GM12878 (cell line): Measurements from ENCODE around the gene SCYGR2. TPM values are rescaled to one million over a fixed set of nuclear protein-coding genes. Genes with fewer than 3 reads are reported as not detected.

Source experiments
- ATAC-seq: fragments of 200-7000 bp; cut with Tn5 transposase; 3 replicates; pipeline ENCODE4 v1.9.1; 2020; ENCODE audit warnings: mild to moderate bottlenecking, moderate library complexity
- BruUV-seq: library from RNA; stranded (reverse); fragments of 400-500 nt; replicated peaks from 2 replicates; lab custom pipeline; 2021; lab: Mats Ljungman, UMichigan
- CTCF ChIA-PET: fragments of 300-600 bp; sonication (Branson Sonifier 250); formaldehyde crosslinking; extraction: SDS; loops from one replicate; lab custom pipeline; 2021; ENCODE audit warnings: inconsistent platforms; lab: Yijun Ruan, JAX
- POLR2A ChIA-PET: fragments of 350-600 bp; formaldehyde crosslinking; extraction: SDS; loops from one replicate; lab custom pipeline; 2021; ENCODE audit warnings: inconsistent platforms; lab: Charles Lee
- RAD21 ChIA-PET: fragments of 300-600 bp; sonication (Branson Sonifier 250); formaldehyde crosslinking; loops from one replicate; lab custom pipeline; 2023; ENCODE audit warnings: antibody characterized with exemption; ENCODE audit not compliant: unreplicated experiment; lab: Charles Lee
- SMC1A ChIA-PET: fragments of 300-600 bp; sonication (Branson Sonifier 250); formaldehyde crosslinking; loops from one replicate; lab custom pipeline; 2023; ENCODE audit not compliant: unreplicated experiment, uncharacterized antibody; lab: Charles Lee
- DNase-seq: peaks from one replicate; pipeline ENCODE4 v3.0.0-alpha.2; 2011; ENCODE audit warnings: low read depth, low spot score
- FAIRE-seq: peaks from 3 replicates; lab custom pipeline; 2011; peaks lifted over from hg19 to GRCh38; lab: Jason Lieb, UNC
- H2AFZ ChIP-seq: 2 replicates; pipeline ENCODE4 v1.6.0; 2011; ENCODE audit warnings: low read depth, low read length, control low read depth; ENCODE audit not compliant: control insufficient read depth
- H3K27ac ChIP-seq: 2 replicates; pipeline ENCODE4 v1.5.1; 2011; ENCODE audit warnings: control low read depth; ENCODE audit not compliant: control insufficient read depth, insufficient read depth
- H3K27me3 ChIP-seq, 2 experiments: replicated peaks in 1 of 2; 2 replicates each; pipeline versions ENCODE4 v1.6.0 to v1.6.1; 2011; ENCODE audit warnings: low read length in 1 of 2; ENCODE audit not compliant: control insufficient read depth in 2 of 2, insufficient read depth in 2 of 2
- H3K36me3 ChIP-seq, 2 experiments: 2 replicates each; pipeline ENCODE4 v1.5.1; 2011; ENCODE audit warnings: low read length in 1 of 2; ENCODE audit not compliant: control insufficient read depth in 2 of 2, insufficient read depth in 2 of 2
- H3K4me1 ChIP-seq: 2 replicates; pipeline ENCODE4 v1.6.1; 2011; ENCODE audit warnings: mild to moderate bottlenecking, low read length, moderate library complexity, mixed read lengths; ENCODE audit not compliant: control insufficient read depth, insufficient read depth
- H3K4me2 ChIP-seq: 2 replicates; pipeline ENCODE4 v1.6.0; 2011; ENCODE audit warnings: control low read depth; ENCODE audit not compliant: control insufficient read depth, insufficient read depth
- H3K4me3 ChIP-seq: fragments of 200-600 bp; sonication (generic); 2 replicates; pipeline ENCODE4 v1.5.1; 2016
- H3K79me2 ChIP-seq: 2 replicates; pipeline ENCODE4 v1.6.0; 2011; ENCODE audit warnings: low read length; ENCODE audit not compliant: control insufficient read depth, insufficient read depth
- H3K9ac ChIP-seq: 2 replicates; pipeline ENCODE4 v1.8.0; 2011; ENCODE audit warnings: low read length, control low read depth, mixed read lengths; ENCODE audit not compliant: control insufficient read depth, insufficient read depth
- H3K9me3 ChIP-seq: replicated peaks from 3 replicates; pipeline ENCODE4 v1.5.1; 2011; ENCODE audit warnings: mild to moderate bottlenecking, low read length; ENCODE audit not compliant: control insufficient read depth, insufficient read depth
- H4K20me1 ChIP-seq: 2 replicates; pipeline ENCODE4 v1.6.0; 2011; ENCODE audit not compliant: control insufficient read depth, insufficient read depth
- BMI1 ChIP-seq: fragments of 450-650 bp; IDR thresholded peaks from 2 replicates; pipeline ENCODE4 v1.6.1; 2016; ENCODE audit warnings: mild to moderate bottlenecking, moderate library complexity, borderline replicate concordance
- BRCA1 ChIP-seq: IDR thresholded peaks from 2 replicates; pipeline ENCODE4 v1.6.1; 2011; ENCODE audit warnings: low read depth, low read length, improper control_type of control experiment
- CBX5 ChIP-seq: sonication (generic); IDR thresholded peaks from 2 replicates; pipeline ENCODE4 v1.6.1; 2016; ENCODE audit warnings: low read depth, moderate library complexity, mild to moderate bottlenecking, inconsistent platforms
- EZH2 ChIP-seq: IDR thresholded peaks from 2 replicates; pipeline ENCODE4 v1.6.1; 2012; ENCODE audit warnings: low read depth, mild to moderate bottlenecking, control low read depth, inconsistent platforms, low read length, borderline replicate concordance; ENCODE audit not compliant: control insufficient read depth
- MEF2A ChIP-seq: IDR thresholded peaks from 2 replicates; pipeline ENCODE4 v1.6.1; 2011; ENCODE audit warnings: low read depth, mild to moderate bottlenecking, low read length, moderate library complexity; ENCODE audit not compliant: insufficient read depth
- MTA3 ChIP-seq: IDR thresholded peaks from 2 replicates; pipeline ENCODE4 v1.6.1; 2012; ENCODE audit warnings: low read length, inconsistent platforms, borderline replicate concordance
- MXI1 ChIP-seq: fragments of 150-350 bp; IDR thresholded peaks from 2 replicates; pipeline ENCODE4 v1.6.1; 2011; ENCODE audit warnings: low read depth, mild to moderate bottlenecking, inconsistent platforms, low read length, improper control_type of control experiment
- NKRF ChIP-seq: fragments of 450-650 bp; conservative IDR thresholded peaks from 2 replicates; pipeline ENCODE4 v1.6.1; 2017; ENCODE audit warnings: mild to moderate bottlenecking, moderate library complexity
- SKIL ChIP-seq: fragments of 450-650 bp; IDR thresholded peaks from 2 replicates; pipeline ENCODE4 v1.6.1; 2017; ENCODE audit warnings: mild to moderate bottlenecking, low read depth, inconsistent platforms; ENCODE audit not compliant: poor library complexity, severe bottlenecking
- SMAD5 ChIP-seq: IDR thresholded peaks from 2 replicates; pipeline ENCODE4 v1.6.1; 2016; ENCODE audit warnings: antibody characterized with exemption, low read depth
- WRNIP1 ChIP-seq: IDR thresholded peaks from 2 replicates; pipeline ENCODE4 v1.6.1; 2011; ENCODE audit warnings: low read depth, low read length, improper control_type of control experiment, borderline replicate concordance
- ZBTB11 ChIP-seq: fragments of 450-650 bp; formaldehyde crosslinking; IDR thresholded peaks from 2 replicates; pipeline ENCODE4 v1.5.0; 2022; ENCODE audit warnings: mild to moderate bottlenecking, missing genetic modification characterization
- WGBS: methylation state at CpG from one replicate; pipeline ENCODE4 v1.1.6; 2016; ENCODE audit warnings: low lambda C conversion rate; ENCODE audit not compliant: insufficient replicate concordance, insufficient coverage; ENCODE audit errors: missing lambda C conversion rate; 5-methylcytosine and 5-hydroxymethylcytosine counted together
- in situ Hi-C: fragments of 300-500 bp; cut with MboI; formaldehyde crosslinking; loops from 9 replicates; pipeline ENCODE4 v1.14.3; 2018; ENCODE audit warnings: mixed read lengths
- intact Hi-C: fragments of 100-400 bp; cut with micrococcal nuclease; formaldehyde crosslinking; loops from one replicate; pipeline ENCODE4 v1.14.2; 2022; ENCODE audit not compliant: unreplicated experiment
- polyA plus RNA-seq, 11 experiments: library from polyadenylated mRNA; depleted of rRNA in 4 of 11; unstranded in 6 of 11; stranded (reverse) in 5 of 11; fragments of >200 nt; fragmentation: Nextera tagmentation in 4 of 11; fragmentation: Illumina TruSeq in 1 of 11; extraction: Ambion mirVana in 4 of 11; extraction: Trizol in 1 of 11; gene quantifications; 1 replicate in 1 of 11; 2 replicates in 10 of 11; pipeline versions ENCODE4 v1.2.1 to v1.2.3, GENCODE V29; 2011 to 2016; ENCODE audit warnings: inconsistent platforms in 2 of 11, missing spikeins in 2 of 11, low read depth in 1 of 11
- total RNA-seq, 4 experiments: library from RNA; depleted of rRNA in 3 of 4; stranded (reverse); fragments of >200 nt in 3 of 4; fragmentation: Illumina TruSeq in 1 of 4; extraction: Trizol in 1 of 4; gene quantifications; 2 replicates each; pipeline versions ENCODE4 v1.2.1 to v1.2.3, GENCODE V29; 2013 to 2021

Gene SCYGR2
- total and polyA plus RNA-seq, 10 of the 15 experiments (the other 5 are each of a cell fraction or from before 2014, with no cell fraction given): not detected

GRCh38 chr2:227577555-227577954 lies 21.1 kb upstream of the SCYGR2 start:
- no peak overlapping the region for H3K4me2 ChIP-seq
- WGBS: 3% methylated on average over 2 of the region's 2 CpGs
- ChIA-PET CTCF (interaction anchor here (1.0 to 2.2 kb wide), 5 partner anchors 32 to 188 kb away, joined by 3 to 11 read pairs (median 4); no protein-coding TSS in a partner anchor), RAD21 (interaction anchor here (1.2 kb wide), 1 partner anchor 100 kb away, joined by 3 read pairs; no protein-coding TSS in a partner anchor), SMC1A (interaction anchor here (1.6 to 1.9 kb wide), 3 partner anchors 103 to 172 kb away, joined by 6 to 8 read pairs (median 7); no protein-coding TSS in a partner anchor), POLR2A (interaction anchor here (0.5 kb wide), 1 partner anchor 101 kb away, joined by 3 read pairs; no protein-coding TSS in a partner anchor)
- H3K4me1 ChIP-seq: no peaks in the 10 kb centered on the region
- H2AFZ ChIP-seq: no peak overlapping the region
- intact Hi-C loops (no loop called here), in situ Hi-C loops (no loop called here)
- no peak for FAIRE-seq
- no peak for DNase-seq
- H4K20me1 ChIP-seq: no peaks in the 10 kb centered on the region
- H3K79me2 ChIP-seq: no peaks in the 10 kb centered on the region
- H3K9me3 ChIP-seq: peaks cover 3% of the 10 kb centered on the region; the same call in 2 of the 3 replicates
- H3K27me3 ChIP-seq: no peaks in the 10 kb centered on the region
- H3K4me3 ChIP-seq: no peak overlapping the region
- ATAC-seq: no peak
- no peak overlapping the region for H3K27ac ChIP-seq
- no peak overlapping the region for H3K9ac ChIP-seq
- TF ChIP-seq NKRF (no peak), SKIL (no peak), CBX5 (no peak), MTA3 (no peak), BRCA1 (no peak), SMAD5 (no peak), ZBTB11 (CRISPR knock-in tag) (no peak), WRNIP1 (no peak), MEF2A (no peak), BMI1 (no peak), MXI1 (no peak), EZH2 (no peak)
- TF ChIP-seq, all 136 proteins: peak for 0
- no peaks in the 10 kb centered on the region for H3K36me3 ChIP-seq
- no TSS peak for BruUV-seq
